SK-N-SH (cell line): ENCODE results near the gene IQCN. TPM values are rescaled to one million over a fixed set of nuclear protein-coding genes. Genes with fewer than 3 reads are reported as not detected.
A peak's percentile ranks its signal among the peaks of the same experiment; 100 is the strongest.

Experiments
- CTCF ChIA-PET: fragments of 300-600, 350-600 bp; formaldehyde crosslinking; extraction: SDS; loops from one replicate; lab custom pipeline; 2021; lab: Yijun Ruan, JAX
- POLR2A ChIA-PET: fragments of 350-600 bp; sonication (Branson Sonifier 250); formaldehyde crosslinking; extraction: SDS; loops from one replicate; lab custom pipeline; 2020; ENCODE audit warnings: antibody characterized with exemption, inconsistent platforms; lab: Yijun Ruan, JAX
- DNase-seq: peaks from one replicate; pipeline ENCODE4 v3.0.0; 2012
- H2AFZ ChIP-seq: fragments of 200-600 bp; sonication (generic); 2 replicates; pipeline ENCODE4 v1.8.1; 2016; ENCODE audit warnings: antibody characterized with exemption, mild to moderate bottlenecking, low read depth
- H3F3A ChIP-seq: fragments of 200-600 bp; sonication (generic); replicated peaks from 2 replicates; pipeline ENCODE3; 2016; ENCODE audit warnings: antibody characterized with exemption, mild to moderate bottlenecking; ENCODE audit not compliant: insufficient read depth
- H3K27ac ChIP-seq, 2 experiments: fragments of 200-500 bp in 1 of 2; fragments of 200-600 bp in 1 of 2; sonication (Bioruptor generic) in 1 of 2; sonication (generic), shearing (Covaris generic) in 1 of 2; 2 replicates each; pipeline versions ENCODE4 v1.5.1 to v1.6.1; 2014 to 2016; ENCODE audit warnings: low read depth in 2 of 2, inconsistent platforms in 1 of 2, low read length in 1 of 2, mild to moderate bottlenecking in 1 of 2, mixed read lengths in 1 of 2
- H3K27me3 ChIP-seq: fragments of 200-600 bp; sonication (generic), shearing (Covaris generic); 2 replicates; pipeline ENCODE4 v1.6.1; 2016; ENCODE audit warnings: mixed run types; ENCODE audit not compliant: insufficient read depth
- H3K36me3 ChIP-seq, 2 experiments: fragments of 200-500 bp in 1 of 2; fragments of 200-600 bp in 1 of 2; sonication (Bioruptor generic) in 1 of 2; sonication (generic) in 1 of 2; replicated peaks in 1 of 2; 2 replicates each; pipeline versions ENCODE3 to v1.5.1; 2014 to 2016; ENCODE audit warnings: low read length in 1 of 2, mild to moderate bottlenecking in 1 of 2; ENCODE audit not compliant: insufficient read depth in 2 of 2, control insufficient read depth in 1 of 2
- H3K4me1 ChIP-seq, 2 experiments: fragments of 200-500 bp in 1 of 2; fragments of 200-600 bp in 1 of 2; sonication (Bioruptor generic) in 1 of 2; sonication (generic), shearing (Covaris generic) in 1 of 2; 2 replicates each; pipeline versions ENCODE4 v1.5.1 to v1.6.1; 2014 to 2016; ENCODE audit warnings: low read depth in 1 of 2, low read length in 1 of 2, mixed run types in 1 of 2; ENCODE audit not compliant: insufficient read depth in 2 of 2, control insufficient read depth in 1 of 2
- H3K4me2 ChIP-seq: fragments of 200-600 bp; sonication (generic), shearing (Covaris generic); 2 replicates; pipeline ENCODE4 v1.6.1; 2017; ENCODE audit warnings: mixed run types
- H3K4me3 ChIP-seq, 2 experiments: fragments of 200-500 bp in 1 of 2; fragments of 200-600 bp in 1 of 2; sonication (Bioruptor generic) in 1 of 2; sonication (generic), shearing (Covaris generic) in 1 of 2; 2 replicates each; pipeline versions ENCODE4 v1.5.1 to v1.8.1; 2014 to 2016; ENCODE audit warnings: low read depth in 2 of 2, inconsistent platforms in 1 of 2, low read length in 1 of 2, mild to moderate bottlenecking in 1 of 2, mixed read lengths in 1 of 2, moderate library complexity in 1 of 2
- H3K79me2 ChIP-seq: fragments of 200-600 bp; sonication (generic); 2 replicates; pipeline ENCODE4 v1.8.1; 2017; ENCODE audit warnings: mild to moderate bottlenecking; ENCODE audit not compliant: insufficient read depth
- H3K9ac ChIP-seq: fragments of 200-600 bp; sonication (generic); 2 replicates; pipeline ENCODE4 v1.6.1; 2017; ENCODE audit warnings: mixed run types
- H3K9me2 ChIP-seq: fragments of 200-600 bp; sonication (generic); 2 replicates; pipeline ENCODE4 v1.6.1; 2017; ENCODE audit warnings: mixed run types
- H3K9me3 ChIP-seq: fragments of 200-600 bp; sonication (generic); 2 replicates; pipeline ENCODE4 v1.6.1; 2017; ENCODE audit warnings: mixed run types, mild to moderate bottlenecking, moderate library complexity
- H4K20me1 ChIP-seq: fragments of 200-600 bp; sonication (generic); 2 replicates; pipeline ENCODE4 v1.6.1; 2017; ENCODE audit warnings: mild to moderate bottlenecking, mixed run types; ENCODE audit not compliant: insufficient read depth
- CHD2 ChIP-seq: fragments of 150-350 bp; IDR thresholded peaks from 2 replicates; pipeline ENCODE4 v1.6.1; 2018; ENCODE audit warnings: low read length; ENCODE audit not compliant: partially characterized antibody
- CTCF ChIP-seq: fragments of 200-600 bp; sonication (generic); IDR thresholded peaks from 2 replicates; pipeline ENCODE4 v1.6.1; 2017; ENCODE audit warnings: antibody characterized with exemption, mild to moderate bottlenecking, moderate library complexity
- FOXM1 ChIP-seq: IDR thresholded peaks from 2 replicates; pipeline ENCODE4 v1.4.0; 2012; ENCODE audit warnings: low read depth, mild to moderate bottlenecking
- GABPA ChIP-seq: IDR thresholded peaks from 2 replicates; pipeline ENCODE4 v1.4.0; 2012; ENCODE audit warnings: low read depth, mild to moderate bottlenecking
- IRF3 ChIP-seq: fragments of 150-350 bp; IDR thresholded peaks from 2 replicates; pipeline ENCODE4 v1.6.1; 2016; ENCODE audit warnings: mild to moderate bottlenecking, low read depth, low read length
- JUND ChIP-seq: IDR thresholded peaks from 2 replicates; pipeline ENCODE4 v1.4.0; 2012
- MAX ChIP-seq: IDR thresholded peaks from 2 replicates; pipeline ENCODE4 v1.4.0; 2012; ENCODE audit warnings: low read depth
- MXI1 ChIP-seq: IDR thresholded peaks from 2 replicates; pipeline ENCODE4 v1.6.1; 2012; ENCODE audit warnings: mild to moderate bottlenecking, low read depth, low read length, improper control_type of control experiment
- NFIC ChIP-seq: IDR thresholded peaks from 2 replicates; pipeline ENCODE4 v1.4.0; 2012; ENCODE audit warnings: borderline replicate concordance
- PBX3 ChIP-seq: IDR thresholded peaks from 2 replicates; pipeline ENCODE4; 2012
- POLR2AphosphoS5 ChIP-seq: IDR thresholded peaks from 2 replicates; pipeline ENCODE4 v1.6.1; 2012; ENCODE audit warnings: low read depth, low read length
- RCOR1 ChIP-seq: fragments of 150-350 bp; IDR thresholded peaks from 2 replicates; pipeline ENCODE4 v1.6.1; 2017; ENCODE audit warnings: antibody characterized with exemption, low read length
- SMC3 ChIP-seq: IDR thresholded peaks from 2 replicates; pipeline ENCODE4 v1.6.1; 2012; ENCODE audit warnings: low read depth, low read length, improper control_type of control experiment
- YY1 ChIP-seq: IDR thresholded peaks from 2 replicates; pipeline ENCODE4 v1.4.0; 2012; ENCODE audit warnings: low read depth, mild to moderate bottlenecking
- WGBS: methylation state at CpG from one replicate; pipeline ENCODE4 v1.1.6; 2017; ENCODE audit warnings: low lambda C conversion rate; 5-methylcytosine and 5-hydroxymethylcytosine counted together
- polyA plus RNA-seq, 3 experiments: library from polyadenylated mRNA; depleted of rRNA; stranded (reverse); fragments of >200 nt; gene quantifications; 2 replicates each; pipeline ENCODE4 v1.2.3, GENCODE V29; 2012

IQCN gene
- polyA plus RNA-seq, 1 of the 3 experiments (the other 2 are of a cell fraction), result 2.5 TPM

GRCh38 chr19:18279266-18279515 lies 4.9 kb upstream of the IQCN start:
- Histone ChIP-seq H2AFZ (no peak overlapping the region), H3K27ac (peak overlapping the region; percentile 31 to 97; a peak in 3 of 4 replicates), H3K9me3 (no peaks in the 10 kb centered on the region), H3K9me2 (no peaks in the 10 kb centered on the region)
- TF ChIP-seq MXI1 (no peak), NFIC (no peak), FOXM1 (no peak), PBX3 (no peak), IRF3 (no peak), SMC3 (no peak), MAX (no peak), YY1 (no peak), CHD2 (no peak), RCOR1 (no peak), GABPA (no peak), POLR2AphosphoS5 (no peak), JUND (no peak), CTCF (no peak)
- TF ChIP-seq, all 33 proteins: peak for 0
- H3K36me3 ChIP-seq, result peaks cover 4 to 18% of the 10 kb centered on the region in 2 experiments
- H3K4me3 ChIP-seq, result peak overlapping the region; percentile 74 to 92
- peaks cover 24% of the 10 kb centered on the region for H3F3A ChIP-seq
- H3K4me2 ChIP-seq, result peak overlapping the region; percentile 93
- no peaks in the 10 kb centered on the region for H3K27me3 ChIP-seq
- H3K79me2 ChIP-seq, result peaks cover 66% of the 10 kb centered on the region
- WGBS, result 7% methylated on average over 5 of the region's 5 CpGs
- peak overlapping the region; percentile 98 for H3K9ac ChIP-seq
- H3K4me1 ChIP-seq, result peaks cover 16 to 18% of the 10 kb centered on the region in 2 experiments; a peak in 3 of 4 replicates
- H4K20me1 ChIP-seq, result peaks cover 61% of the 10 kb centered on the region
- ChIA-PET CTCF (interaction anchor here (0.6 to 13.0 kb wide), 55 partner anchors 9 to 505 kb away, joined by 3 to 216 read pairs (median 6); partner anchors contain the start of genes LRRC25, LSM4, MPV17L2 and RAB3A), POLR2A (interaction anchor here (0.6 to 6.1 kb wide), 10 partner anchors 13 to 110 kb away, joined by 3 to 112 read pairs (median 22); partner anchors contain the start of gene LSM4)
- DNase-seq, result no peak
